Measurements from ENCODE around the gene DISP1. TPM values are rescaled to one million over a fixed set of nuclear protein-coding genes. Genes with fewer than 3 reads are reported as not detected.
"Not testable (repeated sequence)": the region's sequence is repeated elsewhere in the genome, so short reads cannot be mapped to it uniquely, and the experiment has no call there.

DISP1 gene
- total and polyA plus RNA-seq, 4 donors: 0.50 to 11.4 (median 5.7) TPM

DNA sequence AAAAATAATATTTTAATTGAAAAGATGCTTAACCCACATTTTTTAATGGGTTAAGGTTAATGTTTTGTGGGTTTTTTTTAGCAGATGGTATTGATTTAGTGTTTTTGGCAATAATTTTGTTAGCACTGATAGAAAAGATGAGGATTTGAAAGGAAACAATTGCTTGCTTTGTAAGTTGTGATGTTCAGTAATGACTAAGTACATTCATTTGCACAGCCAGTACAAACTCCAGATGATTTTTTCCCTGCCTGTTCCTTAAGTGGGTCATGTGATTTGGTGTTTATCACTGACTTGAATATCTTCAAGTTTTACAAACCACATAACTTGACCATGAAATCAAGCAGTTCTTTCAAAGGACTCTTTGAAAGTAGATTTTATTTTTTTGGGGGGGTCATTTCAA is 15.0 kb downstream of the DISP1 start:
- DNase-seq: no peak
- no peak for ATAC-seq (ENCODE audit: low FRiP score)
- intact Hi-C loops (cut with DNase I): no loop called here
- no peaks in the 10 kb centered on the region for H3K36me3 ChIP-seq (ENCODE audit: control insufficient read depth in 1 of 2, insufficient read depth in 2 of 2, low read length in 1 of 2)
- H3K4me3 ChIP-seq (ENCODE audit: low read length in 2 of 2): no peak overlapping the region
- H3K27ac ChIP-seq (ENCODE audit: low read depth in 1 of 2, low read length in 2 of 2): no peak overlapping the region
- peaks cover 0 to 4% of the 10 kb centered on the region in 2 donors for H3K4me1 ChIP-seq (ENCODE audit: control insufficient read depth in 1 of 2, insufficient read depth in 2 of 2, low read length in 2 of 2)
- H3K9me3 ChIP-seq (ENCODE audit: control insufficient read depth, low read length): no peaks in the 10 kb centered on the region
- no peaks in the 10 kb centered on the region for H3K27me3 ChIP-seq (ENCODE audit: control insufficient read depth in 1 of 2, insufficient read depth in 2 of 2, low read length in 1 of 2)

GRCh38 chr1:222833356-222833876 is 18.6 kb downstream of the DISP1 start:
- no peak overlapping the region for H3K4me3 ChIP-seq (ENCODE audit: low read length in 2 of 2)
- H3K36me3 ChIP-seq (ENCODE audit: control insufficient read depth in 1 of 2, insufficient read depth in 2 of 2, low read length in 1 of 2): no peaks in the 10 kb centered on the region
- intact Hi-C loops (cut with DNase I): no loop called here
- 97 to 98% methylated on average over 2 of the region's 2 CpGs for WGBS, 2 donors
- DNase-seq (no peak), ATAC-seq (ENCODE audit: low FRiP score) (no peak)
- no peak overlapping the region for H3K27ac ChIP-seq (ENCODE audit: low read depth in 1 of 2, low read length in 2 of 2)
- H3K9me3 ChIP-seq (ENCODE audit: control insufficient read depth, low read length): no peaks in the 10 kb centered on the region
- H3K4me1 ChIP-seq (ENCODE audit: control insufficient read depth in 1 of 2, insufficient read depth in 2 of 2, low read length in 2 of 2): peaks cover 0 to 2% of the 10 kb centered on the region in 2 donors
- H3K27me3 ChIP-seq (ENCODE audit: control insufficient read depth in 1 of 2, insufficient read depth in 2 of 2, low read length in 1 of 2): no peaks in the 10 kb centered on the region

GRCh38 chr1:222843469-222844410 is 28.9 kb downstream of the DISP1 start:
- DNase-seq (no peak), ATAC-seq (ENCODE audit: low FRiP score) (no peak)
- 92% methylated on average over 6 of the region's 6 CpGs for WGBS, 2 donors
- Histone ChIP-seq H3K36me3 (ENCODE audit: control insufficient read depth in 1 of 2, insufficient read depth in 2 of 2, low read length in 1 of 2) (no peaks in the 10 kb centered on the region), H3K9me3 (ENCODE audit: control insufficient read depth, low read length) (no peaks in the 10 kb centered on the region), H3K4me3 (ENCODE audit: low read length in 2 of 2) (no peak overlapping the region), H3K4me1 (ENCODE audit: control insufficient read depth in 1 of 2, insufficient read depth in 2 of 2, low read length in 2 of 2) (no peaks in the 10 kb centered on the region), H3K27me3 (ENCODE audit: control insufficient read depth in 1 of 2, insufficient read depth in 2 of 2, low read length in 1 of 2) (no peaks in the 10 kb centered on the region), H3K27ac (ENCODE audit: low read depth in 1 of 2, low read length in 2 of 2) (no peak overlapping the region)
- intact Hi-C loops (cut with DNase I): no loop called here

- intact Hi-C loops (cut with DNase I): no loop called here
- WGBS, 2 donors: 90 to 92% methylated on average over 3 of the region's 3 CpGs
- no peaks in the 10 kb centered on the region for H3K4me1 ChIP-seq (ENCODE audit: control insufficient read depth in 1 of 2, insufficient read depth in 2 of 2, low read length in 2 of 2)
- no peak overlapping the region for H3K27ac ChIP-seq (ENCODE audit: low read depth in 1 of 2, low read length in 2 of 2)
- H3K4me3 ChIP-seq (ENCODE audit: low read length in 2 of 2): no peak overlapping the region
- no peak for DNase-seq
- no peak for ATAC-seq (ENCODE audit: low FRiP score)
- H3K36me3 ChIP-seq (ENCODE audit: control insufficient read depth in 1 of 2, insufficient read depth in 2 of 2, low read length in 1 of 2): no peaks in the 10 kb centered on the region
- H3K27me3 ChIP-seq (ENCODE audit: control insufficient read depth in 1 of 2, insufficient read depth in 2 of 2, low read length in 1 of 2): no peaks in the 10 kb centered on the region
- H3K9me3 ChIP-seq (ENCODE audit: control insufficient read depth, low read length): no peaks in the 10 kb centered on the region
These were observed 29.6 kb downstream of the DISP1 start for GRCh38 chr1:222844411-222844779.

DNA sequence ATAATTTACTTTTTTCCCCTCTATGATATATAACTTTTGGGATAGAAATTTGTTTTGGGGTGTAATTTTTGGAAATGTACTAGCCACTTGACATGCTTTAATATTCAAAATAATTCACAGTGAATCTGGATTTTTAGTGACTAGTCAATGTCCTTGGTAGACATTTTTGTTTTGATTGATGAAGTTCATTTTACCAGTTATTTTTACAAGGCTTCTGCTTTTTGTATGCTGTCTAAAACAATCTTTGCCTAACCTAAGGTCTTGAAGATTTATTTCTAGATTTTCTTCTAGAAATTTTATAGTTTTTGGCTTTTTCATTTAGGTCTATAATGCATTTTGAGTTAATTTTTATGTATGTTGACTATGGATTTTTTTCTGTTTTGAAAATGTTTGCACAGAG is 30.9 kb downstream of the DISP1 start:
- no peak for DNase-seq
- no peaks in the 10 kb centered on the region for H3K36me3 ChIP-seq (ENCODE audit: control insufficient read depth in 1 of 2, insufficient read depth in 2 of 2, low read length in 1 of 2)
- H3K4me3 ChIP-seq (ENCODE audit: low read length in 2 of 2): no peak overlapping the region
- H3K9me3 ChIP-seq (ENCODE audit: control insufficient read depth, low read length): no peaks in the 10 kb centered on the region
- no peaks in the 10 kb centered on the region for H3K27me3 ChIP-seq (ENCODE audit: control insufficient read depth in 1 of 2, insufficient read depth in 2 of 2, low read length in 1 of 2)
- intact Hi-C loops (cut with DNase I): no loop called here
- no peak overlapping the region for H3K27ac ChIP-seq (ENCODE audit: low read depth in 1 of 2, low read length in 2 of 2)
- no peak for ATAC-seq (ENCODE audit: low FRiP score)
- H3K4me1 ChIP-seq (ENCODE audit: control insufficient read depth in 1 of 2, insufficient read depth in 2 of 2, low read length in 2 of 2): no peaks in the 10 kb centered on the region

GRCh38 chr1:222850550-222850949 is 35.7 kb downstream of the DISP1 start:
- H3K9me3 ChIP-seq (ENCODE audit: control insufficient read depth, low read length); ATAC-seq (ENCODE audit: low FRiP score); H3K27ac ChIP-seq (ENCODE audit: low read depth in 1 of 2, low read length in 2 of 2); intact Hi-C loops (cut with DNase I); H3K36me3 ChIP-seq (ENCODE audit: control insufficient read depth in 1 of 2, insufficient read depth in 2 of 2, low read length in 1 of 2); H3K4me3 ChIP-seq (ENCODE audit: low read length in 2 of 2); H3K27me3 ChIP-seq (ENCODE audit: control insufficient read depth in 1 of 2, insufficient read depth in 2 of 2, low read length in 1 of 2); H3K4me1 ChIP-seq (ENCODE audit: control insufficient read depth in 1 of 2, insufficient read depth in 2 of 2, low read length in 2 of 2); DNase-seq: not testable (repeated sequence)

DNA sequence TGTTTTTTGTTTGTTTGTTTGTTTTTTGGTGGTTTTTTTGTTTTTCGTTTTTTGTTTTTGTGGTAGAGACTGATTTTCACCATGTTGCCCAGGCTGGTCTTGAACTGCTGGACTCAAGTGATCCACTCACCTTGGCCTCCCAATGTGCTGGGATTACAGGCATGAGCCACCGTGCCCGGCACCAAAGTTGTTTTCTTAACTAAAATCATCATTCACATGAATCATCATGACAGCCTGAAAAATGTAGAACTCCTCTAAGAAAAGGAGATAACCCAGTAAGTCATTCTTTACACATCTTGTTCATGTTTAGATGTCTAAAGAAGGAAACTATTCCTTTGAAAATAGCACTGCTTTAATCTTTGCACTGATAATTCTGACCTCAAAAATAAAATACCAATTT is 37.5 kb downstream of the DISP1 start:
- ATAC-seq (ENCODE audit: low FRiP score): no peak

GRCh38 chr1:222861062-222861461 is 46.2 kb downstream of the DISP1 start:
- DNase-seq: no peak
- Histone ChIP-seq H3K27me3 (ENCODE audit: control insufficient read depth in 1 of 2, insufficient read depth in 2 of 2, low read length in 1 of 2) (no peaks in the 10 kb centered on the region), H3K27ac (ENCODE audit: low read depth in 1 of 2, low read length in 2 of 2) (no peak overlapping the region), H3K4me3 (ENCODE audit: low read length in 2 of 2) (no peak overlapping the region), H3K4me1 (ENCODE audit: control insufficient read depth in 1 of 2, insufficient read depth in 2 of 2, low read length in 2 of 2) (no peaks in the 10 kb centered on the region), H3K36me3 (ENCODE audit: control insufficient read depth in 1 of 2, insufficient read depth in 2 of 2, low read length in 1 of 2) (no peaks in the 10 kb centered on the region), H3K9me3 (ENCODE audit: control insufficient read depth, low read length) (no peaks in the 10 kb centered on the region)
- 48 to 65% methylated on average over 3 of the region's 3 CpGs for WGBS, 2 donors
- intact Hi-C loops (cut with DNase I): no loop called here
- no peak for ATAC-seq (ENCODE audit: low FRiP score)

More for the DNA sequence above, 37.5 kb downstream of the DISP1 start:
- WGBS, 2 donors: 51 to 61% methylated on average over 3 of the region's 3 CpGs
- no peak overlapping the region for H3K27ac ChIP-seq (ENCODE audit: low read depth in 1 of 2, low read length in 2 of 2)
- intact Hi-C loops (cut with DNase I): no loop called here
- no peak overlapping the region for H3K4me3 ChIP-seq (ENCODE audit: low read length in 2 of 2)
- no peaks in the 10 kb centered on the region for H3K27me3 ChIP-seq (ENCODE audit: control insufficient read depth in 1 of 2, insufficient read depth in 2 of 2, low read length in 1 of 2)
- DNase-seq: no peak
- H3K4me1 ChIP-seq (ENCODE audit: control insufficient read depth in 1 of 2, insufficient read depth in 2 of 2, low read length in 2 of 2): no peaks in the 10 kb centered on the region
- no peaks in the 10 kb centered on the region for H3K9me3 ChIP-seq (ENCODE audit: control insufficient read depth, low read length)
- H3K36me3 ChIP-seq (ENCODE audit: control insufficient read depth in 1 of 2, insufficient read depth in 2 of 2, low read length in 1 of 2): no peaks in the 10 kb centered on the region

Data from aorta (tissue), 5 donors.